BE2C (cell line): Measurements from ENCODE around the gene SEC14L2.

ENCODE experiments used
- DNase-seq: peaks from one replicate; pipeline ENCODE4 v3.0.0-alpha.2; 2020
- H3K27me3 ChIP-seq: fragments of 250-450 bp; sonication (Bioruptor Pico); 2 replicates; pipeline ENCODE4 v1.5.1; 2020; ENCODE audit warnings: mild to moderate bottlenecking
- H3K36me3 ChIP-seq: fragments of 250-450 bp; sonication (Bioruptor Pico); 2 replicates; pipeline ENCODE4 v1.5.1; 2020; ENCODE audit warnings: mild to moderate bottlenecking
- H3K4me1 ChIP-seq: fragments of 250-450 bp; sonication (Bioruptor Pico); 2 replicates; pipeline ENCODE4 v1.5.1; 2020
- H3K4me3 ChIP-seq: 2 replicates; pipeline ENCODE4 v1.5.1; 2011; ENCODE audit warnings: low read depth, low read length
- H3K9me3 ChIP-seq: fragments of 250-450 bp; sonication (Bioruptor Pico); 2 replicates; pipeline ENCODE4 v1.5.1; 2020
- TF ChIP-seq, protein P1 (sequence below): IDR thresholded peaks from 2 replicates; pipeline ENCODE4 v1.5.1; 2012; ENCODE audit warnings: mild to moderate bottlenecking, low read depth, low read length

Gene SEC14L2

GRCh38 chr22:30433227-30433626, 36.4 kb downstream of the SEC14L2 start:
- H3K4me3 ChIP-seq, result no peak overlapping the region
- no peak for DNase-seq
- TF ChIP-seq, protein P1, sequence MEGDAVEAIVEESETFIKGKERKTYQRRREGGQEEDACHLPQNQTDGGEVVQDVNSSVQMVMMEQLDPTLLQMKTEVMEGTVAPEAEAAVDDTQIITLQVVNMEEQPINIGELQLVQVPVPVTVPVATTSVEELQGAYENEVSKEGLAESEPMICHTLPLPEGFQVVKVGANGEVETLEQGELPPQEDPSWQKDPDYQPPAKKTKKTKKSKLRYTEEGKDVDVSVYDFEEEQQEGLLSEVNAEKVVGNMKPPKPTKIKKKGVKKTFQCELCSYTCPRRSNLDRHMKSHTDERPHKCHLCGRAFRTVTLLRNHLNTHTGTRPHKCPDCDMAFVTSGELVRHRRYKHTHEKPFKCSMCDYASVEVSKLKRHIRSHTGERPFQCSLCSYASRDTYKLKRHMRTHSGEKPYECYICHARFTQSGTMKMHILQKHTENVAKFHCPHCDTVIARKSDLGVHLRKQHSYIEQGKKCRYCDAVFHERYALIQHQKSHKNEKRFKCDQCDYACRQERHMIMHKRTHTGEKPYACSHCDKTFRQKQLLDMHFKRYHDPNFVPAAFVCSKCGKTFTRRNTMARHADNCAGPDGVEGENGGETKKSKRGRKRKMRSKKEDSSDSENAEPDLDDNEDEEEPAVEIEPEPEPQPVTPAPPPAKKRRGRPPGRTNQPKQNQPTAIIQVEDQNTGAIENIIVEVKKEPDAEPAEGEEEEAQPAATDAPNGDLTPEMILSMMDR, result no peak
- H3K4me1 ChIP-seq, result no peaks in the 10 kb centered on the region
- H3K9me3 ChIP-seq, result no peaks in the 10 kb centered on the region; the same call in 1 of the 2 replicates
- H3K36me3 ChIP-seq, result peaks cover 7% of the 10 kb centered on the region
- no peaks in the 10 kb centered on the region for H3K27me3 ChIP-seq

- peaks cover 1% of the 10 kb centered on the region for H3K36me3 ChIP-seq
- no peaks in the 10 kb centered on the region for H3K27me3 ChIP-seq
- TF ChIP-seq, protein P1, result no peak
- H3K9me3 ChIP-seq, result no peaks in the 10 kb centered on the region; the same call in 1 of the 2 replicates
- no peaks in the 10 kb centered on the region for H3K4me1 ChIP-seq
- no peak overlapping the region for H3K4me3 ChIP-seq
- DNase-seq, result no peak
Measured at GRCh38 chr22:30433773-30434172, 37.0 kb downstream of the SEC14L2 start.

GRCh38 chr22:30434843-30435242, 38.0 kb downstream of the SEC14L2 start:
- DNase-seq, result no peak
- Histone ChIP-seq H3K4me1 (no peaks in the 10 kb centered on the region), H3K9me3 (no peaks in the 10 kb centered on the region; the same call in 1 of the 2 replicates), H3K27me3 (no peaks in the 10 kb centered on the region), H3K4me3 (no peak overlapping the region), H3K36me3 (no peaks in the 10 kb centered on the region)
- TF ChIP-seq, protein P1, result no peak

DNA sequence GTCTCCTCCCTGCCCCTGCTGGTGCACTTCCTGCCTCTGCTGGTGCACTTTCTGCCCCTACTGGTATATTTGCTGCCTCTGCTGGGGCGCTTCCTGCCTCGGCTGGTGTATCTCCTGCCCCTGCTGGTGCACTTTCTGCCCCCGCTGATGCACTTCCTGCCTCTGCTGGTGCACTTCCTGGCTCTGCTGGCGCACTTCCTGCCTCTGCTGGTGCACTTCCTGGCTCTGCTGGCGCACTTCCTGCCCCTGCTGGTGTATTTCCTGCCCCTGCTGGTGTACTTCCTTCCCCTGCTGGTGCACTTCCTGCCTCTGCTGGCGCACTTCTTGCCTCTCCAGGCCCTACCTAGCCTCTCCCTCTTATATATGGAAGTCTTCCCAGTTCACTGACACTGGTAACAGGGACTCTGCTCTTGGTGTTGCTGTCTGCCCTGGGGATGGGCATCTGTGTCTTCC, 38.9 kb downstream of the SEC14L2 start:
- no peak for DNase-seq
- Histone ChIP-seq H3K36me3 (no peaks in the 10 kb centered on the region), H3K4me3 (no peak overlapping the region), H3K9me3 (no peaks in the 10 kb centered on the region; the same call in 1 of the 2 replicates), H3K27me3 (no peaks in the 10 kb centered on the region), H3K4me1 (no peaks in the 10 kb centered on the region)
- TF ChIP-seq, protein P1, result no peak

GRCh38 chr22:30436196-30436595, 39.4 kb downstream of the SEC14L2 start:
- Histone ChIP-seq H3K4me1 (no peaks in the 10 kb centered on the region), H3K36me3 (no peaks in the 10 kb centered on the region), H3K9me3 (no peaks in the 10 kb centered on the region; the same call in 1 of the 2 replicates), H3K27me3 (no peaks in the 10 kb centered on the region), H3K4me3 (no peak overlapping the region)
- TF ChIP-seq, protein P1, result no peak
- no peak for DNase-seq

DNA sequence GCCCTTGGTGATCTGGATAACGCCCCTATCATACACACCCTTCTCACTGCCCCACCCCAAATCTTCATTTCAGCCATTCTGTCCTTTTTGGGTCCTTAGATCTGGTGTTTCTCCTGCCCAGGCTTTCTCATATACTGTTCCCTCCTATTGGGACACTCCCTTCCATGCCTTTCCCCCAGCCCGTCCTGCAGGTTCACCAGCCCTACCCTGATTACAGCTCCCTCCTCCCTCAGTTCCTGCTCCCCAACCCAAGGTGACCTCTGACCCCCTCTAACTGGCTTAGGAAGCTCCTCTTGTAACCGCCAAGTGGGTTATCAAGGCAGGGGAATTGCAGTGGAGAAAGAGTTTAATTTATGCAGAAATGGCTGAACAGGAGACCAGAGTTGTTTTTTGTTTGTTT, 41.7 kb downstream of the SEC14L2 start:
- DNase-seq, result no peak
- Histone ChIP-seq H3K4me1 (no peaks in the 10 kb centered on the region), H3K36me3 (no peaks in the 10 kb centered on the region), H3K9me3 (no peaks in the 10 kb centered on the region; the same call in 1 of the 2 replicates), H3K27me3 (no peaks in the 10 kb centered on the region), H3K4me3 (no peak overlapping the region)
- TF ChIP-seq, protein P1, result no peak
